ENCODE measurements around the gene USP36.

USP36 gene

DNA sequence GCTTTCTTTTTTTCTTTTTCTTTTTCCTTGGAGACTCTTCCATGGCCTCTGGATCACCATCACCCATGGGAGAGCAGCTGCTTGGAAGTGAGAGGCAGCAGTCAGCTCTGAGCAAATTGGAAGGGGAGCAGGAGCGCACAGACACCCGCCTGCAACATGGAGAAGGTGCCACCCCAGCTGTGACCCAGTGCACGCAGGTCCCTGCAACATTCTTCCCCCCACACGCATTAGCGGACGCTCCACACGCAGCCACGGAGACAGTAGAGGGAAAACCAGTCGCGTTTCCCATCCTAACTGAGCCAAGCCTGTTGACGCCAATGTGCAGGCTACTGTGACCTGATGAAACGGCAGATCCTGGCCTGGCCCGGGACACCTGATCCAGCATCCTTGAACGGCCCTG lies 38.2 kb downstream of the USP36 start:
- TF ChIP-seq, protein P1, sequence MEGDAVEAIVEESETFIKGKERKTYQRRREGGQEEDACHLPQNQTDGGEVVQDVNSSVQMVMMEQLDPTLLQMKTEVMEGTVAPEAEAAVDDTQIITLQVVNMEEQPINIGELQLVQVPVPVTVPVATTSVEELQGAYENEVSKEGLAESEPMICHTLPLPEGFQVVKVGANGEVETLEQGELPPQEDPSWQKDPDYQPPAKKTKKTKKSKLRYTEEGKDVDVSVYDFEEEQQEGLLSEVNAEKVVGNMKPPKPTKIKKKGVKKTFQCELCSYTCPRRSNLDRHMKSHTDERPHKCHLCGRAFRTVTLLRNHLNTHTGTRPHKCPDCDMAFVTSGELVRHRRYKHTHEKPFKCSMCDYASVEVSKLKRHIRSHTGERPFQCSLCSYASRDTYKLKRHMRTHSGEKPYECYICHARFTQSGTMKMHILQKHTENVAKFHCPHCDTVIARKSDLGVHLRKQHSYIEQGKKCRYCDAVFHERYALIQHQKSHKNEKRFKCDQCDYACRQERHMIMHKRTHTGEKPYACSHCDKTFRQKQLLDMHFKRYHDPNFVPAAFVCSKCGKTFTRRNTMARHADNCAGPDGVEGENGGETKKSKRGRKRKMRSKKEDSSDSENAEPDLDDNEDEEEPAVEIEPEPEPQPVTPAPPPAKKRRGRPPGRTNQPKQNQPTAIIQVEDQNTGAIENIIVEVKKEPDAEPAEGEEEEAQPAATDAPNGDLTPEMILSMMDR (IDR thresholded peaks at IDR 0.05), result no peak
- DNase-seq (ENCODE audit: low spot score), result no peak
- H3K27ac ChIP-seq, result no peak overlapping the region
- H3K4me3 ChIP-seq, result no peak overlapping the region

DNA sequence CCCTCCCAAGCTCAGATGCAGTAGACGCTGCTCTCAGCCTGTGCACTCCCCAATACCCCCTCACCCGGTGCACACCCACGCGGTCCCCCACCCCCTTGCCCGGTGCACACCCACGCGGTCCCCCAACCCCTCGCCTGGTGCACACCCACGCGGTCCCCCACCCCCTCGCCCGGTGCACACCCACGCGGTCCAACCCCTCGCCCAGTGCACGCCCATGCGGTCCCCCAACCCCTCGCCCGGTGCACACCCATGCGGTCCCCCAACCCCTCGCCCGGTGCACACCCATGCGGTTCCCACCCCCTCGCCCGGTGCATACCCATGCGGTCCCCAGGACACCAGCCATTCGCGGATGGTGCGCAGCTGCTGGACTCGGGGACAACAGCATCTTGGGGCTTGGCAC lies 38.6 kb downstream of the USP36 start:
- TF ChIP-seq, protein P1 (IDR thresholded peaks at IDR 0.05), result no peak
- Histone ChIP-seq H3K4me3 (no peak overlapping the region), H3K27ac (no peak overlapping the region)
- no peak for DNase-seq (ENCODE audit: low spot score)

DNA sequence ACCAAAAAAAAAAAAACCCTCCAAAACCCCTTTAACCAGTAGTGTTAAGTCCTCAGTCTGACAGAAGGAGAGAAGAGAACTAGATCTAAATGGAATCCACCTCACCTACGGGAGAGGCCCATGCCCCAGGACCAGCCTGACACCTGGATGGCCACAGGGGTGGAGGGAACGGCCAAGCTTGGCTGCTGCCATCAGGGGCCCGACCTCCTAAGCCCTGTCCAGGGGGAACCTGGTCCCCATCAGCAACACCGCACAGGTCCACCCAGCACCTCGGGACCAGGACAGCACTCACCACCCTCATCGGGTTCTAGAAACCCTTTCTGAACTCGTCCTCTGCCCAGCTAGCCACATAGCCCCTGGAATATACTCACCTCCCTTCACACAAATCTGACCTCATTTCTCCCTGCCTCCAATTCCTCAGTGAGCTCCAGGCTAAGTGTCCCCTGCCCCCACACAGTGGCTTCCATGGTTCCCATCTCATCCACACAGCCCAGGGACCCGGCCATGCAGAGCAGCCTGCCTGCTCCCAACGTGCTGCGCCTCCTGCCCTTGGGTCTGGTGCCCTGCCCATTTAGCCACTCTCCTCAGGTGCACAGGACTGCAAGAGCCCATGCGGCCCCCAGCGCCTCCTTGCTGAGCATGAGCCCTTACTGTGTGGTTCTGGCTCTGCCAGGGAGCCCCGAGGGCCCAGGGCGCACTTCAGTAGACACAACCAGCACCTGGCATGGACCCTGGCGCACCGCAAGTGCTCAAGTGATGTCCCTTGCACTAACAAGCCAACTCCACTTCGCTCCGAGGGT lies 40.3 kb downstream of the USP36 start:
- no peak overlapping the region for H3K4me3 ChIP-seq
- TF ChIP-seq, protein P1 (IDR thresholded peaks at IDR 0.05), result no peak
- no peak overlapping the region for H3K27ac ChIP-seq
- no peak for DNase-seq (ENCODE audit: low spot score)

DNA sequence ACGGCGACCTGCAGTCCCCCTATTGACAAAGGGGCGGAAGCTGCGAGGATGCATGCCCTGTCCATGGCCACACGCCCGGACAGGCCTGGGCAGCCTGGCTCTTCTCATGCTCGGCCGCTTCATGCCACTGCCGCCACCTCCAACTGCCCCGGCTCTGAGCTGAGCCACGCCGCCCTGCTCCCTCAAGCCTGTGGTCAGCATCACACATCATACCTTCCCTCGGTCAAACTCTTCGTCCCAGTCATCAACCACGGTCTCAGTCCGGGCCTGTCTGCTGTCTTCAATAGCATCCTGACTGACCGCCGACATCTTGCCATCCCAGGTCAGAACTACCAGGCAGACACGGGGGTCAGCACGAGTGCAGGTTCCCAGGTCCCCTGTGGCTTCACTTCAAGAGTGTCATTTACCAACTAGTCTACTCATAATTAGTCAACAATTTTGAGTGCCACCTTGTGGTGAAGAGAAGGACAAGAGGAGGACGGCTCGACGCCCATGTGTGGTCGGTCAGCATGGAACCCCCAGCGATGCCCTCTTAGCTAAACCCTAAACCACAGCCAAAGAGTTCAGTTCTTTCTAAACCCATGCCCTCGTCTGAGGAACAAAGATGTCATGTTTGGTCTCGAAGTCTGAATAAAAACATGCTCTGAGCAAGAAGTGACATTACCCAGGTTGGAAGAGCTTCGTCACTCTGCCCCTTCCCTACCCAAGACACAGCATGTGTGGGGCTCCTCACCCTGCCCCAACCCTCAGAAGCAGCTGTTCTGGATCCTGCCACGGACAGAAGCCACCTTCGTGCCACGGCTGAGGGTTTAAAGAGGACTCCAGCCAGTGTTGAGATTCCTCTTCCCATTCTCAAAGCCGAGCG lies 41.7 kb downstream of the USP36 start:
- no peak overlapping the region for H3K27ac ChIP-seq
- TF ChIP-seq, protein P1 (IDR thresholded peaks at IDR 0.05), result no peak
- H3K4me3 ChIP-seq, result no peak overlapping the region
- DNase-seq (ENCODE audit: low spot score), result no peak

DNA sequence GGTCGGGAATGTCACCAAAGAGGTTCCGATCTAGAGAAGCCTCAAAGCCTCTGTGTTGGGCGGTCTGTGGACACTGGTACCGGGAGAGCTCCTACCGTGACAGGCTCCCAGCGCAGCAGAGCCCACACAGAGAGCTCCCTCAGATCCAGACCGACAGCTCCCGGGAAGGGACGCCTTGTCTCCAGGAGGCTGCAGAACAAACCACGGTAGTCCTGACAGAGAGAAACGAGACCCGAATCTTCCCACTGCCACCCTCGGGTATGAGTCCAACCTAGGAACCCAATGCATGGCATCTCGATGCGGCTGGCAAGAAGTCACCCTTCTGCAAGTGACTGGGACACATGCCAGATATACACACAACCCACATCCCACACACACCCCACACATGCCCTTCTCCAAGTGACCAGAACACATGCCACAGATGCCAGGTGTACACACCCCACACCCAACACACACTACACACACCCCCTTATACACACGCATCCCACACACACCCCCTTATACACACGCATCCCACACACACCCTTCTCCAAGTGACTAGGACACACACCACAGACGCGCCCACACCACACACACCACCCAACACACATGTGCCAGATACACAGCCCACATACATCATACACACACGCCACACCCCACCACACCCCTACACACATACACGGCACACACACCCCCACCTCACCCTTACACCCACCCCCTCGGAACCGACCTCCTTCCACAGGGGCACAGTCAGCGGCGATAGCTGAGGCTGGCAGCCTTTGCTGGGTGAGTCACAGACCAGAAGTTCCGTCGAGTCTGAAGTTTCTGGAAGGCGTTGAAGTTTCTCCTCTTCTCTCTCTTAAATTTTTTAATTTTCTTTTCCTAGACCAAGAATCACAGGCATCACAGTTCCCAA lies 42.7 kb downstream of the USP36 start:
- Histone ChIP-seq H3K27ac (no peak overlapping the region), H3K4me3 (no peak overlapping the region)
- TF ChIP-seq, protein P1 (IDR thresholded peaks at IDR 0.05), result no peak
- no peak for DNase-seq (ENCODE audit: low spot score)

DNA sequence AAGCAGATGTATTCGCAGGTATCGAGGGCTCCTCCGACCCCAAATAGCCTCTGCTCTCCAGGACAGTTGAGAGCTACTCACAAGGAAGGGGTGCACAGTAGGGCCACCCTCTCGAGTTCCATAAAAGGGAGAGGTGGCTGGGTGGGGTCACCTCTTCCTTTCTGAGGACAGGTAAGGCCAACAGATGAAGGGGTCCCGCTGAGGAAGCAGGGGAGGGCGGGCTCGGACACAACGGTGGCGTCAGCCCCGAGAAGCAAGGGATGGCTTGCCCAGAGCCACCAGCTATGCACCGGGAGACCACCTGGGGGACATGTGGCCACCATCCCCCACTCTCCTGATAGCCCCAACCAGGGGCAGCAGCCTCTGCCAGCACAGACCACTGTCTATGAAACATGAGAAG lies 43.4 kb downstream of the USP36 start:
- no peak overlapping the region for H3K4me3 ChIP-seq
- TF ChIP-seq, protein P1 (IDR thresholded peaks at IDR 0.05), result no peak
- H3K27ac ChIP-seq, result no peak overlapping the region
- no peak for DNase-seq (ENCODE audit: low spot score)

Measured in coronary artery (tissue), 2 donors.